HepG2 (cell line): Measurements from ENCODE around the gene GCHFR. TPM values are rescaled to one million over a fixed set of nuclear protein-coding genes. Genes with fewer than 3 reads are reported as not detected.

Experiments
- EP300 ChIP-seq, 3 experiments: sonication (generic) in 1 of 3; formaldehyde crosslinking in 1 of 3; IDR thresholded peaks; 2 replicates each; pipeline versions ENCODE4 v1.5.1 to v1.6.1; 2011 to 2020; ENCODE audit warnings: low read depth in 2 of 3, low read length in 2 of 3, borderline replicate concordance in 1 of 3, improper control_type of control experiment in 1 of 3, mild to moderate bottlenecking in 1 of 3, missing genetic modification reagents in 1 of 3, moderate library complexity in 1 of 3
- FOSL2 ChIP-seq: sonication (generic); formaldehyde crosslinking; IDR thresholded peaks from 2 replicates; pipeline ENCODE4 v1.4.0; 2020; ENCODE audit warnings: missing genetic modification reagents
- FOXP1 ChIP-seq, 2 experiments: fragments of 450-650 bp in 1 of 2; IDR thresholded peaks; 2 replicates each; pipeline ENCODE4 v1.6.1; 2017 to 2018; ENCODE audit warnings: antibody characterized with exemption in 1 of 2
- HOXA7 ChIP-seq: sonication (generic); formaldehyde crosslinking; IDR thresholded peaks from 2 replicates; pipeline ENCODE4 v1.8.1; 2022; ENCODE audit warnings: mild to moderate bottlenecking, missing genetic modification reagents, moderate library complexity
- IRX3 ChIP-seq: sonication (generic); formaldehyde crosslinking; IDR thresholded peaks from 2 replicates; pipeline ENCODE4 v1.8.1; 2023; ENCODE audit warnings: mild to moderate bottlenecking, low read depth, missing genetic modification reagents, borderline replicate concordance
- KMT2B ChIP-seq: IDR thresholded peaks from 2 replicates; pipeline ENCODE4 v1.6.1; 2016; ENCODE audit warnings: missing genetic modification reagents, missing compliant biosample characterization
- NCOA2 ChIP-seq: sonication (generic); formaldehyde crosslinking; IDR thresholded peaks from 2 replicates; pipeline ENCODE4 v1.8.0; 2022; ENCODE audit warnings: inconsistent platforms
- PCBP2 ChIP-seq: fragments of 200-400 bp; formaldehyde crosslinking; optimal IDR thresholded peaks from 2 replicates; pipeline ENCODE3; 2018; ENCODE audit warnings: low read length, low read depth; ENCODE audit not compliant: poor library complexity, severe bottlenecking
- REXO4 ChIP-seq: sonication (generic); formaldehyde crosslinking; IDR thresholded peaks from 2 replicates; pipeline ENCODE4 v1.8.0; 2022; ENCODE audit warnings: missing genetic modification reagents, mild to moderate bottlenecking, borderline replicate concordance
- RXRB ChIP-seq: IDR thresholded peaks from 2 replicates; pipeline ENCODE4 v1.6.1; 2016; ENCODE audit warnings: borderline replicate concordance, missing genetic modification reagents, missing compliant biosample characterization
- SAFB2 ChIP-seq: sonication (generic); formaldehyde crosslinking; IDR thresholded peaks from 2 replicates; pipeline ENCODE4 v1.5.1; 2020; ENCODE audit warnings: missing genetic modification reagents, low read depth, mild to moderate bottlenecking, borderline replicate concordance
- XRCC5 ChIP-seq: fragments of 200-400 bp; formaldehyde crosslinking; optimal IDR thresholded peaks from 2 replicates; pipeline ENCODE3; 2017; ENCODE audit warnings: mild to moderate bottlenecking, low read length
- ZKSCAN1 ChIP-seq: fragments of 150-350 bp; IDR thresholded peaks from 2 replicates; pipeline ENCODE4 v1.6.1; 2014; ENCODE audit warnings: low read length
- ZNF430 ChIP-seq: sonication (generic); formaldehyde crosslinking; IDR thresholded peaks from 2 replicates; pipeline ENCODE4 v1.9.0; 2021; ENCODE audit warnings: mild to moderate bottlenecking, missing genetic modification reagents
- ZNF484 ChIP-seq: sonication (generic); formaldehyde crosslinking; IDR thresholded peaks from 2 replicates; pipeline ENCODE4 v1.5.1; 2020; ENCODE audit warnings: mild to moderate bottlenecking, low read depth, missing genetic modification reagents, borderline replicate concordance
- ZNF543 ChIP-seq: sonication (generic); formaldehyde crosslinking; IDR thresholded peaks from 2 replicates; pipeline ENCODE4 v1.4.0; 2020; ENCODE audit warnings: mild to moderate bottlenecking, missing genetic modification reagents
- ZNF556 ChIP-seq: sonication (generic); formaldehyde crosslinking; IDR thresholded peaks from 2 replicates; pipeline ENCODE4 v1.4.0; 2020; ENCODE audit warnings: mild to moderate bottlenecking, missing genetic modification reagents, borderline replicate concordance
- ZNF879 ChIP-seq: sonication (generic); formaldehyde crosslinking; IDR thresholded peaks from 2 replicates; pipeline ENCODE4 v1.8.1; 2023; ENCODE audit warnings: missing genetic modification reagents
- ZNF891 ChIP-seq: sonication (generic); formaldehyde crosslinking; IDR thresholded peaks from 2 replicates; pipeline ENCODE4 v1.5.0; 2020; ENCODE audit warnings: mild to moderate bottlenecking, missing genetic modification reagents
- polyA plus RNA-seq, 8 experiments: library from polyadenylated mRNA; depleted of rRNA in 3 of 8; stranded (reverse) in 7 of 8; unstranded in 1 of 8; fragments of >200 nt; fragmentation: Illumina TruSeq in 4 of 8; extraction: Trizol in 4 of 8; gene quantifications; 2 replicates each; pipeline versions ENCODE4 v1.2.1 to v1.2.3, GENCODE V29; 2011 to 2016; ENCODE audit warnings: low read depth in 4 of 8, missing spikeins in 1 of 8, mixed read lengths in 1 of 8; ENCODE audit not compliant: insufficient read depth in 1 of 8
- total RNA-seq, 5 experiments: library from RNA; depleted of rRNA; stranded (reverse); fragments of >200 nt; fragmentation: Illumina TruSeq; extraction: Trizol; gene quantifications; 2 replicates each; pipeline ENCODE4 v1.2.3, GENCODE V29; 2016; ENCODE audit warnings: low read depth in 1 of 5
- TF ChIP-seq, protein P1 (sequence below): sonication (generic); formaldehyde crosslinking; IDR thresholded peaks from 2 replicates; pipeline ENCODE4 v1.8.0; 2022; ENCODE audit warnings: missing genetic modification reagents, mild to moderate bottlenecking, inconsistent platforms, borderline replicate concordance
- TF ChIP-seq, protein P2 (sequence below): sonication (generic); formaldehyde crosslinking; IDR thresholded peaks from 2 replicates; pipeline ENCODE4 v1.8.0; 2023; ENCODE audit warnings: mild to moderate bottlenecking, missing genetic modification reagents
- TF ChIP-seq, protein P3 (sequence below): sonication (generic); formaldehyde crosslinking; IDR thresholded peaks from 2 replicates; pipeline ENCODE4 v1.5.0; 2020; ENCODE audit warnings: mild to moderate bottlenecking, missing genetic modification reagents, borderline replicate concordance

The GCHFR gene
- total and polyA plus RNA-seq, 2 of the 13 experiments (the other 11 are each of a cell fraction or from before 2014, with no cell fraction given): 51.5 to 92.4 TPM

DNA sequence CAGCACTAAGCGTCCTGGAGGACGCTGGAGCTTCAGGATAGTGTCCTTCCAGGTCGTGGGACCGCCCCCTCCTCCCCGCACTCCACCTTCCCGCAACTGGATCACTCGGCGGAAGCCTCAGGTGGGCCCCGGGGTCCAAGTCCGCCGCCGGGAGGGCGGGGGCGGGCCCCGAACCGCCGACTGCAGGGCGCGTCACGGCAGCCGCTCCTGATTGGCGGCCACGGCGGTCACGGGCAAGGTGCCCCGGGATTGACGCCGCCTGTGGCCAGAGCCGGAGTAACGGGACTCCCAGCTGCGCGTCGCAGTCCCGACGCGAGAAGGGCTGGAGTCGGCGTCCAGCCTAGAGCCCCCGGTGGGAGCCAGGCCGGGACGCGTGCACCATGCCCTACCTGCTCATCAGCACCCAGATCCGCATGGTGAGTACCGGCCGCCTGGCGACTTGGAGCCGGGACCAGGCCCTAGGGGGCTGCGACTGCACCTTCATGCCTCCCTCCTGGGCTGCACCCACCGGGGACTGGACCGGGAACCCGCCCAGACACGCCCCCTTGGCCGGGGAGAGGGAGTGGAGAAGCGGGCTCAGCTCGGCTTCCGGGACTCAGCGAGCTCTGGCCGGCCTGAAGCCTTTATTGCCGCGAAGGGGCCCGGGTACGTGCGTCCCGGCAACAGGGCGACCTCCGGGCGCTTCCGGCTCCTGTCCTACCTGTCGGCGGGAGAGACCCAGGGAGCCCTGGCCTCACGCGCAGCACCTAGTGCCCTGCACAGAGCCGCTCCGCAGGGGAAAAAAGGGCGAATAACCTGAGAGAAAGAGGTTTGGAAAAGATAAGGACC lies at the start of gene GCHFR (continued):
- TF ChIP-seq, protein P1, sequence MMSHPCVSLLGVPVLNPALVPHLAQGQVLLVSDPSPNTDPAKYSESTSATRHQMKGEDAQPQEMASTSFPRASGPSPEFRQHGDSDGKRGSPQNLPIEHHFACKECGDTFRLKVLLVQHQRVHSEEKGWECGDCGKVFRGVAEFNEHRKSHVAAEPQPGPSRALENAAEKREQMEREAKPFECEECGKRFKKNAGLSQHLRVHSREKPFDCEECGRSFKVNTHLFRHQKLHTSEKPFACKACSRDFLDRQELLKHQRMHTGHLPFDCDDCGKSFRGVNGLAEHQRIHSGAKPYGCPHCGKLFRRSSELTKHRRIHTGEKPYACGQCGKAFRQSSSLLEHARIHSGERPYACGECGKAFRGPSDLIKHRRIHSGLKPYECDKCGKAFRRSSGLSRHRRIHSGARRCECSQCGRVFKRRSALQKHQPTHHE (CRISPR knock-in tag): peak; percentile 63; the same call in 1 of the 2 replicates
- TF ChIP-seq, protein P2, sequence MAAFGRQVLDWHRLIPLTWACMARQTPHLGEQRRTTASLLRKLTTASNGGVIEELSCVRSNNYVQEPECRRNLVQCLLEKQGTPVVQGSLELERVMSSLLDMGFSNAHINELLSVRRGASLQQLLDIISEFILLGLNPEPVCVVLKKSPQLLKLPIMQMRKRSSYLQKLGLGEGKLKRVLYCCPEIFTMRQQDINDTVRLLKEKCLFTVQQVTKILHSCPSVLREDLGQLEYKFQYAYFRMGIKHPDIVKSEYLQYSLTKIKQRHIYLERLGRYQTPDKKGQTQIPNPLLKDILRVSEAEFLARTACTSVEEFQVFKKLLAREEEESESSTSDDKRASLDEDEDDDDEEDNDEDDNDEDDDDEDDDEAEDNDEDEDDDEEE (CRISPR knock-in tag): 0 out of 2 replicates have a peak, but pooled peaks have one; percentile 89
- TF ChIP-seq XRCC5 (no peak), NCOA2 (CRISPR knock-in tag) (peak; percentile 17; the same call in 1 of the 2 replicates), HOXA7 (CRISPR knock-in tag) (no peak), ZNF430 (CRISPR knock-in tag) (peak; percentile 97), SAFB2 (no peak; the same call in 1 of the 2 replicates), ZNF484 (CRISPR knock-in tag) (no peak), KMT2B (CRISPR knock-in tag) (peak; percentile 40; the same call in 1 of the 2 replicates), ZKSCAN1 (no peak), FOSL2 (CRISPR knock-in tag) (no peak), PCBP2 (no peak), FOXP1 (IDR thresholded peaks at IDR 0.05) (no peak), FOXP1 (CRISPR knock-in tag; IDR thresholded peaks at IDR 0.05) (no peak), ZNF891 (CRISPR knock-in tag) (peak; percentile 63; the same call in 1 of the 2 replicates), EP300 (IDR thresholded peaks at IDR 0.05; ENCODE audit: low read depth in 2 of 2, low read length in 2 of 2) (no peak; a peak in 1 of 4 replicates), EP300 (CRISPR knock-in tag; IDR thresholded peaks at IDR 0.05; ENCODE audit: borderline replicate concordance) (no peak), ZNF556 (CRISPR knock-in tag) (peak; percentile 70; the same call in 1 of the 2 replicates), REXO4 (CRISPR knock-in tag) (peak; percentile 87), RXRB (CRISPR knock-in tag) (no peak), IRX3 (CRISPR knock-in tag) (no peak; the same call in 1 of the 2 replicates), ZNF879 (CRISPR knock-in tag) (peak; percentile 48; the same call in 1 of the 2 replicates), ZNF543 (peak; percentile 42)
- TF ChIP-seq, protein P3, sequence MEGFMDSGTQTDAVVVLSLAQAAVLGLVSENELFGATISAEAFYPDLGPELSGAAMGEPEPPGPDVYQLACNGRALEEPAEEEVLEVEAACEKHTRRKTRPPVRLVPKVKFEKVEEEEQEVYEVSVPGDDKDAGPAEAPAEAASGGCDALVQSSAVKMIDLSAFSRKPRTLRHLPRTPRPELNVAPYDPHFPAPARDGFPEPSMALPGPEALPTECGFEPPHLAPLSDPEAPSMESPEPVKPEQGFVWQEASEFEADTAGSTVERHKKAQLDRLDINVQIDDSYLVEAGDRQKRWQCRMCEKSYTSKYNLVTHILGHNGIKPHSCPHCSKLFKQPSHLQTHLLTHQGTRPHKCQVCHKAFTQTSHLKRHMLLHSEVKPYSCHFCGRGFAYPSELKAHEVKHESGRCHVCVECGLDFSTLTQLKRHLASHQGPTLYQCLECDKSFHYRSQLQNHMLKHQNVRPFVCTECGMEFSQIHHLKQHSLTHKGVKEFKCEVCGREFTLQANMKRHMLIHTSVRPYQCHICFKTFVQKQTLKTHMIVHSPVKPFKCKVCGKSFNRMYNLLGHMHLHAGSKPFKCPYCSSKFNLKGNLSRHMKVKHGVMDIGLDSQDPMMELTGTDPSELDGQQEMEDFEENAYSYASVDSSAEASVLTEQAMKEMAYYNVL (CRISPR knock-in tag): no peak
